ENCODE data around the gene NRG3.

NRG3 gene

GRCh38 chr10:82817676-82818422 lies 942.9 kb downstream of the NRG3 start:
- DNase-seq (ENCODE audit: low spot score) = no peak

- DNase-seq (ENCODE audit: low spot score) = no peak
These were observed 946.0 kb downstream of the NRG3 start for GRCh38 chr10:82821043-82821442.

- DNase-seq (ENCODE audit: low spot score) = no peak
These were observed 951.1 kb downstream of the NRG3 start for GRCh38 chr10:82826132-82826531.

- DNase-seq (ENCODE audit: low spot score) = no peak
These were observed 952.9 kb downstream of the NRG3 start for GRCh38 chr10:82827901-82828300.

- no peak for DNase-seq (ENCODE audit: low spot score)
These were observed 972.2 kb downstream of the NRG3 start for GRCh38 chr10:82847242-82847641.

GRCh38 chr10:82850191-82850590 lies 975.2 kb downstream of the NRG3 start:
- DNase-seq (ENCODE audit: low spot score) = no peak

- no peak for DNase-seq (ENCODE audit: low spot score)
These were observed 982.1 kb downstream of the NRG3 start for GRCh38 chr10:82856957-82857613.

- no peak for DNase-seq (ENCODE audit: low spot score)
These were observed 986.9 kb downstream of the NRG3 start for GRCh38 chr10:82861889-82862288.

GRCh38 chr10:82865366-82865765 lies 990.4 kb downstream of the NRG3 start:
- DNase-seq (ENCODE audit: low spot score) = no peak

- DNase-seq (ENCODE audit: low spot score) = no peak
These were observed 991.5 kb downstream of the NRG3 start for GRCh38 chr10:82866424-82867020.

GRCh38 chr10:82867056-82867455 lies 992.1 kb downstream of the NRG3 start:
- DNase-seq (ENCODE audit: low spot score) = no peak

- DNase-seq (ENCODE audit: low spot score) = no peak
These were observed 999.7 kb downstream of the NRG3 start for GRCh38 chr10:82874671-82875070.

GRCh38 chr10:82880776-82881290 lies 1005.8 kb downstream of the NRG3 start:
- DNase-seq (ENCODE audit: low spot score) = no peak

GRCh38 chr10:82882722-82883121 lies 1007.7 kb downstream of the NRG3 start:
- no peak for DNase-seq (ENCODE audit: low spot score)

GRCh38 chr10:82883603-82884002 lies 1008.6 kb downstream of the NRG3 start:
- no peak for DNase-seq (ENCODE audit: low spot score)

- no peak for DNase-seq (ENCODE audit: low spot score)
These were observed 1012.5 kb downstream of the NRG3 start for GRCh38 chr10:82887488-82887887.

- no peak for DNase-seq (ENCODE audit: low spot score)
These were observed 1013.9 kb downstream of the NRG3 start for GRCh38 chr10:82888809-82889455.

- DNase-seq (ENCODE audit: low spot score) = no peak
These were observed 1014.7 kb downstream of the NRG3 start for GRCh38 chr10:82889728-82890127.

GRCh38 chr10:82890573-82890972 lies 1015.6 kb downstream of the NRG3 start:
- DNase-seq (ENCODE audit: low spot score) = no peak

- no peak for DNase-seq (ENCODE audit: low spot score)
These were observed 1033.1 kb downstream of the NRG3 start for GRCh38 chr10:82908096-82908495.

- no peak for DNase-seq (ENCODE audit: low spot score)
These were observed 1033.8 kb downstream of the NRG3 start for GRCh38 chr10:82908751-82909150.

- no peak for DNase-seq (ENCODE audit: low spot score)
These were observed 1035.3 kb downstream of the NRG3 start for GRCh38 chr10:82910301-82910700.
